Keratinocyte (primary cell): Measurements from ENCODE around the gene SP1. TPM values are rescaled to one million over a fixed set of nuclear protein-coding genes. Genes with fewer than 3 reads are reported as not detected.
A peak's percentile ranks its signal among the peaks of the same experiment; 100 is the strongest.
"Not testable (repeated sequence)": the region's sequence is repeated elsewhere in the genome, so short reads cannot be mapped to it uniquely, and the experiment has no call there.

Source experiments
- DNase-seq: peaks from one replicate; pipeline ENCODE4 v3.0.0-alpha.2; 2011; ENCODE audit warnings: low read depth, missing footprints, low spot score
- FAIRE-seq: peaks from 2 replicates; lab custom pipeline; 2011; peaks lifted over from hg19 to GRCh38; lab: Jason Lieb, UNC
- H2AFZ ChIP-seq: 2 replicates; pipeline ENCODE4 v1.6.0; 2012; ENCODE audit warnings: low read length, control low read depth, inconsistent platforms; ENCODE audit not compliant: control insufficient read depth
- H3K27ac ChIP-seq: 2 replicates; pipeline ENCODE4 v1.5.1; 2011; ENCODE audit warnings: low read length; ENCODE audit not compliant: control insufficient read depth, insufficient read depth
- H3K27me3 ChIP-seq: 3 replicates; pipeline ENCODE4 v1.6.0; 2011; ENCODE audit warnings: low read length; ENCODE audit not compliant: control insufficient read depth, insufficient read depth; ENCODE audit errors: extremely low read depth
- H3K36me3 ChIP-seq, 2 experiments: 2 replicates in 1 of 2; 3 replicates in 1 of 2; pipeline ENCODE4 v1.5.1; 2011; ENCODE audit warnings: low read length in 2 of 2, mild to moderate bottlenecking in 1 of 2; ENCODE audit not compliant: control insufficient read depth in 2 of 2, insufficient read depth in 2 of 2; ENCODE audit errors: extremely low read depth in 1 of 2
- H3K4me1 ChIP-seq: 3 replicates; pipeline ENCODE4 v1.5.1; 2011; ENCODE audit warnings: low read length; ENCODE audit not compliant: control insufficient read depth, insufficient read depth; ENCODE audit errors: extremely low read depth
- H3K4me2 ChIP-seq: 3 replicates; pipeline ENCODE4 v1.6.0; 2011; ENCODE audit warnings: low read depth, low read length; ENCODE audit not compliant: control insufficient read depth, insufficient read depth; ENCODE audit errors: extremely low read depth
- H3K4me3 ChIP-seq, 3 experiments: fragments of 200-600 bp in 1 of 3; sonication (generic) in 1 of 3; 2 replicates in 2 of 3; 3 replicates in 1 of 3; pipeline ENCODE4 v1.5.1; 2011 to 2016; ENCODE audit warnings: low read length in 3 of 3, mild to moderate bottlenecking in 3 of 3, control low read depth in 2 of 3, inconsistent platforms in 1 of 3, low read depth in 1 of 3, mixed read lengths in 1 of 3, mixed run types in 1 of 3, moderate library complexity in 1 of 3; ENCODE audit not compliant: control insufficient read depth in 2 of 3, insufficient read depth in 2 of 3; ENCODE audit errors: extremely low read depth in 1 of 3
- H3K79me2 ChIP-seq: 2 replicates; pipeline ENCODE4 v1.6.0; 2012; ENCODE audit warnings: low read length; ENCODE audit not compliant: control insufficient read depth, insufficient read depth
- H3K9ac ChIP-seq: 3 replicates; pipeline ENCODE4 v1.6.0; 2011; ENCODE audit warnings: low read length; ENCODE audit not compliant: control insufficient read depth, insufficient read depth; ENCODE audit errors: extremely low read depth
- H3K9me1 ChIP-seq: 3 replicates; pipeline ENCODE4 v1.6.0; 2011; ENCODE audit warnings: low read length; ENCODE audit not compliant: control insufficient read depth, insufficient read depth; ENCODE audit errors: extremely low read depth
- H3K9me3 ChIP-seq: 2 replicates; pipeline ENCODE4 v1.5.1; 2012; ENCODE audit warnings: low read depth, low read length; ENCODE audit not compliant: control insufficient read depth
- H4K20me1 ChIP-seq: 3 replicates; pipeline ENCODE4 v1.6.0; 2011; ENCODE audit warnings: low read length; ENCODE audit not compliant: control insufficient read depth, insufficient read depth; ENCODE audit errors: extremely low read depth
- CTCF ChIP-seq, 3 experiments: IDR thresholded peaks in 1 of 3; conservative IDR thresholded peaks in 1 of 3; optimal IDR thresholded peaks in 1 of 3; 2 replicates in 2 of 3; 3 replicates in 1 of 3; pipeline versions ENCODE3 to v1.5.1; 2011; ENCODE audit warnings: low read length in 3 of 3, mild to moderate bottlenecking in 3 of 3, moderate library complexity in 2 of 3, control low read depth in 1 of 3, inconsistent platforms in 1 of 3; ENCODE audit not compliant: insufficient read depth in 2 of 3; ENCODE audit errors: extremely low read depth in 1 of 3
- EZH2 ChIP-seq: IDR thresholded peaks from one replicate; pipeline ENCODE4 v1.6.1; 2012; ENCODE audit warnings: inconsistent platforms, mild to moderate bottlenecking, low read length, moderate library complexity
- dilution Hi-C: fragments of 300-500 bp; cut with MboI; formaldehyde crosslinking; loops from one replicate; pipeline ENCODE4 v1.7.0; 2020; ENCODE audit warnings: low sequenced_read_pairs; ENCODE audit not compliant: extremely low pct_ligation_motif_present
- polyA plus RNA-seq, 5 experiments: library from polyadenylated mRNA; depleted of rRNA in 3 of 5; stranded (reverse) in 3 of 5; stranded (forward) in 1 of 5; unstranded in 1 of 5; fragments of >200 nt; gene quantifications; 1 replicate in 1 of 5; 2 replicates in 3 of 5; 3 replicates in 1 of 5; pipeline versions ENCODE4 v1.2.1 to v1.2.3, GENCODE V29; 2011 to 2012; ENCODE audit warnings: missing spikeins in 2 of 5, low read depth in 1 of 5, low replicate concordance in 1 of 5

SP1 gene
- polyA plus RNA-seq, 1 donor (not counting 4 experiments of a cell fraction or from before 2014, with no cell fraction given), result 30.7 TPM

DNA sequence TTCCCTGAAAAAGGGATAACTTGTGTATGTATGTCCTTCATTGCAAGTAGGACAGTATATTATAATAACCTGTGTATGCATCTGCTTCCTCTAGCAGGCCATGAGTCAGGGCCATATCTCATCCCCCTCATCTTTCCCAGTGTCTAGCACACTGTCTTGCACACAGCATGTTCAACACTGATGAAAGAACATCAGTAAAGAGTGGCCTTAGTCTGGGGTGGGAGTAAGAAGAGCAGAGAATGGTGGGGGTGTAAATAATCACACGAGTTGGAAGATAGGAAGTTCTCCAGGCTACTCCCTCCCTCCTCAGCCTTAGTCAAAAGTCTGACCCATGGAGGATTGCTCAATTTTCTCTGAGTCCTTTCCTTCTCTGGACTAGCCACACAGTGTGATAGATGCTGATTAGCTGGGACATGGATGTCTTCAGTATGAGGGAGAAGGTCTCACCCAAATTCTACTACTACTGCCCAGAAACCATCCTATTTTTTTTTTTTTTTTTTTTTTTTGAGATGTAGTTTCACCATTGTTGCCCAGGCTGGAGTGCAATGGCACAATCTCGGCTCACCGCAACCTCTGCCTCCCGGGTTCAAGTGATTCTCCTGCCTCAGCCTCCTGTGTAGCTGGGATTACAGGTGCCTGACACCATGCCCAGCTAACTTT lies 14.6 kb upstream of the SP1 start:
- H4K20me1 ChIP-seq, result no peaks in the 10 kb centered on the region
- dilution Hi-C loops, result no loop called here
- H3K27me3 ChIP-seq, result no peaks in the 10 kb centered on the region
- FAIRE-seq (no peak), DNase-seq (no peak)
- H2AFZ ChIP-seq, result no peak overlapping the region
- no peak overlapping the region for H3K4me3 ChIP-seq
- no peak overlapping the region for H3K9ac ChIP-seq
- TF ChIP-seq CTCF (optimal IDR thresholded peaks at IDR 0.05 in 1 of 3, IDR thresholded peaks at IDR 0.05 in 1 of 3, conservative IDR thresholded peaks at IDR 0.05 in 1 of 3; ENCODE audit: extremely low read depth in 1 of 3, insufficient read depth in 2 of 3, low read length in 3 of 3) (no peak), EZH2 (no peak)
- H3K4me2 ChIP-seq, result no peak overlapping the region
- H3K9me3 ChIP-seq, result no peaks in the 10 kb centered on the region
- no peaks in the 10 kb centered on the region for H3K36me3 ChIP-seq
- H3K79me2 ChIP-seq, result no peaks in the 10 kb centered on the region
- no peaks in the 10 kb centered on the region for H3K9me1 ChIP-seq
- no peak overlapping the region for H3K27ac ChIP-seq
- H3K4me1 ChIP-seq, result peaks cover 7% of the 10 kb centered on the region

- FAIRE-seq, DNase-seq, H4K20me1 ChIP-seq, H3K36me3 ChIP-seq, H3K9me3 ChIP-seq, H3K4me3 ChIP-seq, H3K27me3 ChIP-seq, H3K9me1 ChIP-seq, H3K79me2 ChIP-seq, H3K4me2 ChIP-seq, dilution Hi-C loops, H3K9ac ChIP-seq: not testable (repeated sequence)
- Histone ChIP-seq H2AFZ (peak overlapping the region; percentile 87), H3K4me1 (peaks cover 33% of the 10 kb centered on the region), H3K27ac (peak overlapping the region; percentile 39)
Observed at GRCh38 chr12:53373554-53374133, 6.3 kb upstream of the SP1 start.

DNA sequence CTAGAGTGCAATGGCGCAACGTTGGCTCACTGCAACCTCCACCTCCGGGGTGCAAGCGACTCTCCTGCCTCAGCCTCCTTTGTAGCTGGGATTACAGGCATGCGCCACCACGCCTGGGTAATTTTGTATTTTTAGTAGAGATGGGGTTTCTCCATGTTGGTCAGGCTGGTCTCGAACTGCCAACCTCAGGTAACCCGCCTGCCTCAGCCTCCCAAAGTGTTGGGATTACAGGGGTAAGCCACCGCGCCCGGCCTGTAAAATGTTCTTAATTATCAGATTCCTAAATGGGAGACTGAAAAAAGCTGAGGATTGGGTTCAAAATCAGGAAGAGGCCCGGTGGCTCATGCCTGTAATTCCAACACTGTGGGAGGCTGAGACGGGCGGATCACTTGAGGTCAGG lies 5.7 kb upstream of the SP1 start:
- H3K4me2 ChIP-seq, FAIRE-seq, H3K9ac ChIP-seq, H3K9me3 ChIP-seq, dilution Hi-C loops, H3K9me1 ChIP-seq, H3K4me3 ChIP-seq, H3K27me3 ChIP-seq, H3K79me2 ChIP-seq, DNase-seq, H3K36me3 ChIP-seq, H4K20me1 ChIP-seq: not testable (repeated sequence)
- Histone ChIP-seq H2AFZ (peak overlapping the region; percentile 87), H3K4me1 (peaks cover 36% of the 10 kb centered on the region), H3K27ac (peak overlapping the region; percentile 39)
